HG03469 (cell line): ENCODE measurements around the gene SPI1.
"Not testable (repeated sequence)": the region's sequence is repeated elsewhere in the genome, so short reads cannot be mapped to it uniquely, and the experiment has no call there.

ENCODE experiments used
- ATAC-seq: cut with Tn5 transposase; IDR thresholded peaks from one replicate; pipeline ENCODE4 v1.9.1; 2021; ENCODE audit warnings: mild to moderate bottlenecking, moderate library complexity, moderate number of reproducible peaks; ENCODE audit not compliant: unreplicated experiment

The SPI1 gene

GRCh38 chr11:47342854-47343253, 35.5 kb downstream of the SPI1 start:
- ATAC-seq: no peak

DNA sequence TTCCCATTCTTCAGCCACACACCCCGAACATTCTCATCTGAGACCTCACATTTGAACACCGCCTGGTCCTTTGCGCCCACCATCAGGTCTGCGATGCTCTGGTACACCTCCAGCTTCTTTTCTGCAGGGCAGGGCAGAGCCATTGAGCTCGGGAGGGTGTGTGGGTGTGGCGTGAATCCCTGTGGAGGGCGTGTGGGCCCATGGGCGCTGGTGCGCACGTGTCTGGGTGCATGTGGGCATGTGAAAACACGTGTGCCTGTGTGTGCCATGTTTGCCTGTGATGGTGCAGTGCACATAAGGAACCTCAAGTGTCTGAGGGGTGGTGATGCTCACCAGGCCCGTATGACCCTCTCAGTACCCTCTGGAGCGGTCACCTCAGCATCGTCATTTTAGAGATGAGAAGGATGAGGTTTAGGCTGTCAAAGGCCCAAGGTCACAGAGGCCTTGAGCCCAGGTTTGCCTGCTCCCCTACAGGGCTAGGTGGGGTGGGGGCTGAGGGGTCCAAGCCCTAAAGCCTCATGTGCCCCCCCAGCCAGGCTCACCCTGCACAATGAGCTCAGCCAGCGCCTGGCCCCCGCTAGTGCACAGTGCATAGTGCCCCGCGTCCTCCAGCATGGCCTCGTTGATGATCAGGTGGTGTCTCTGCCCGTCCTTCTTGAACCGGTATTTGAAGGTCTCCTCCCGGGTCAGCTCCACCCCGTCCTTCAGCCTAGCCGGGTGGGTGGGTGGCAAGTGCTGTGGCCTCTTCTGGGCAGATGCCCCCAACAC, 36.1 kb downstream of the SPI1 start:
- ATAC-seq: no peak

GRCh38 chr11:47340980-47341775, 37.2 kb downstream of the SPI1 start:
- no peak for ATAC-seq

- ATAC-seq: no peak
Observed at GRCh38 chr11:47340010-47340409, 38.3 kb downstream of the SPI1 start.

DNA sequence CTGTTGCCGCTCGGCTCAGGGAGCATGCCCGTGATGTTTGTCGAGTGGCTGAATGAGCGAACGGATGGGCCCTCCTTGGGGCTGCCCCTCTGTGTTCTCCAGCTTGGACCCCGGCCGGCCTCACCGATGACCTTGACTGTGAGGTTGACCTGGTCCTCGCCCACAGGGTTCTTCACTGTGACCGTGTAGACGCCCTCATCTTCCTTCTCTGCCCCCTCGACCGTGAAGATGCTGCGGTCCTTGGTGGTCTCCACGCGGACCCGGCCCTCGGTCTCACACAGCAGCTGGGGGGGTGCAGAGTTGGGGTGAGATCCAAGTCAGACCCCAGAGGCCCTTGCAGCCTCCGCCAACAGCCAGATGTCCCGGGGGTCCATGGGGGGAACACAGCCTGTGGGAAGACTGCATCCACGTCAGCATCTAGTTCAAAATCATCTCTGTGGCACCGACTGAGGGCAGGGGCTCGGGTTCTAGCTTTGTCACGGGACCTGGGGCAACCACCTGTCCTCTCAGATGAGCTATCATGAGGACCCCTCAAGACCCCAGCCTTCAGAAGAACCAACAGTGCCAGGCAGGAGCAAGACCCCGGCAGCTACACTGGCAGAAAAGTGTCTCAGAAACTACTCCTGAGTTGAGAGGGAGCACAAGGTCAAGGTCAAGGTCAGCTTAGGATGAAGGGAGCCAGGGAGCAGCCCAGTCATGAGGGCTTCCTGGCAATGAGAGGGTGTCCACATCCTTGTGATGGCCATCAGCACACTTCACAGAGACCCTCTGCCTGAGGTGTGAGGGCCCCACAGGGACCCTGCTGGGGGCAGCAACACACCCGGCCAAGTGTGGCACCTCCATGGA, 39.7 kb downstream of the SPI1 start:
- no peak for ATAC-seq

DNA sequence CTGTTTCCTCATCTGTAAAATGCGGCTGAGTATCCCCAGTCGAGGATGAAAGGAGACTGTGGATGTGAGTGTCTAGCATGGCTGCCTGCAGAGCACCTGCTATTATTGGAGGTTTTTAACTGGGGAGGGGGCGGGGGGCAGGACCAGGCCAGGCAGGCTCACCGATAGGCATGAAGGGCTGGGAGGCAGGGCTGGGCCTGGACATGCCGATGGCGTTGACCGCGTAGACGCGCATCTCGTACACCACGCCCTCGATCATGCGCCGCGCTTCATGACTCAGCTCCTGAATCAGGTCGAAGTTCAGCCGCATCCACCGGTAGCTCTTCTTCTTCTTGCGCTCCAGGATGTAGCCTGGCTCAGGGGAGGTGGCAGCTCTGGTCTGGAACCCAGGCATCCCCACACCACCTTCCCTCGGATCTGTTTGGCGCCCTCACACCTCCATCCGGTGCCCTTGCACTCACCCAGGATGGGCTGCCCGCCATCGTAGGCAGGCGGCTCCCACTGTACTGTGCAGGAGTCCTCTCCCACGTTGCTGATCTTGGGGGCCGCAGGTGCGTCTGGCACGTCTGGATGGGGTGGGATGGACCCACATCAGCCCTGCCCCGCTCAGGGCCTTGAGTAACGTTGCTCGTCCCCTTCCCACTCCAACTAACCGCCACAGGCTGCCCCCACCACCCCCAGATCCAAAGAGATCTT, 41.0 kb downstream of the SPI1 start:
- no peak for ATAC-seq

- ATAC-seq: no peak
Observed at GRCh38 chr11:47336595-47336994, 41.8 kb downstream of the SPI1 start.

DNA sequence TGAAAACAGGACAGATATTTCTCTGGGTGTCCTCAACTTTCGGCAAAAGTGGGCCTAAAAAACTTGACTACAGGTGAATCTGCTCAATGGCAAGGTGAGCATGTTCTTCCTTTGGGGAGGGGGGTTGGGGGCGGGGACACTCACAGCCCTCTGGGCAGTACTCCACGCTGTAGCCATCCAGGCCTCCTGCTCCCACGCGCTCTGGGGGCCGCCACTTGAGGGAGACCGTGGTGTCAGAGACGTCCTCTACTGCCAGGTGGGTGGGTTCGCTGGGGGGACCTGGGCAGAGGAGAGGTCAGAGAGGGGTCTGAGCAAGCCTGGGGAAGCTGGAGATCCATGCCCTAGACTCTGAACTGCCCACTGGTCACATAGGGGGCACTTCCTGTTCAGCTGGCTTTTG, 42.6 kb downstream of the SPI1 start:
- no peak for ATAC-seq

DNA sequence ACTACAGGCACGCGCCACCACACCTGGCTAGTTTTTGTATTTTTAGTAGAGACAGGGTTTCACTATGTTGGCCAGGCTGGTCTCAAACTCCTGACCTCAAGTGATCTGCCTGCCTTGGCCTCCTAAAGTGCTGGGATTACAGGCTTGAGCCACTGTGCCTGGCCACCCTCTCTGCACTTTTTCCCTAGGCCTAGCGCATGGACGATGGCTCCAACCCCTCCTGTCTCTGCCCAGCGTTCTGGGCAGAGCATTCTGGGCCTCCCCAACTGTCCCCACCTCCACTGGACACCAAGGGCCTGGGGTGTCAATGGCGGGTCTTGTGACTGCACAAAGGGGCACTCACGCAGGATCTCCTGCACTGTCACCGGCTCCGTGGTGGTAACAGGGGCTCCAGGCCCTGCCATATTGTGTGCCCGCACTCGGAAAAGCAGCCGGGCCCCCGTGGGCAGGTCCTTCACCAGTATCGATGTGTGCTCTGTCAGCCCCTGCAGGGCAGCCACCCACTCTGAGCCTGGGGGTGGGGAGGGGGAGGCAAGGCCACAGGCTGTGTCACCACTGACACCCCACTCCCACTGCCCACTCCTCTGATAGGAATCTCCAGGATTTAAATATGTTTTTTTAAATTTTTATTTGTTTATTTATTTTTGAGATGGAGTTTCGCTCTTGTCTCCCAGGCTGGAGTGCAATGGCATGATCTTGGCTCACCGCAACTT, 43.5 kb downstream of the SPI1 start:
- ATAC-seq: not testable (repeated sequence)

DNA sequence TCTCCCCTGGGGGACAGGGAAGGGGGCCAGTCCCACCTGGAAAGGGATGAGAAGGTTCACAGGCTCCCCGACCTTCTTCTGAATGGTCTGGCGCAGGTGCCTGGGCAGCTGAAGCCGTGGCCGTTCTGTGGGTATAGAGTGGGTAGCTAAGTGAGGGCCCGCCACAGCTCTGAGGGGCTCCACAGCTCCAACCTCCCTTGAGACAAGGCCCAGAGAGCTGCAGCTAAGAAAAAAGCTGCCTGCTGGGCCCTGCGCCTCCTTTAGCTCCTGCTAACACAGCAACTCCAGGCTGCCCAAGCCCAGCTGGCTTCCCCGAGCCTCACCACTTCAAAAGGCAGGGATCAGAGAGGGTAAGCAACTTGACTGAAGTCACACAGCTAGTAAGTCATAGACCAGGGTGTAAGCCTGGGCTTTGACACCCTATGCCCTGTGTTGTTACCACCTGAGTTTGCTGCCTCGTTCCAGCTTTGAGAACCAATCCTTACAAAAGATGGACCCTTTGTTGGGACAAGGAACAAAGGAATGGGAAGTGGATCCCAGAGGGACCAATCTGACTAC, 44.4 kb downstream of the SPI1 start:
- ATAC-seq: no peak

DNA sequence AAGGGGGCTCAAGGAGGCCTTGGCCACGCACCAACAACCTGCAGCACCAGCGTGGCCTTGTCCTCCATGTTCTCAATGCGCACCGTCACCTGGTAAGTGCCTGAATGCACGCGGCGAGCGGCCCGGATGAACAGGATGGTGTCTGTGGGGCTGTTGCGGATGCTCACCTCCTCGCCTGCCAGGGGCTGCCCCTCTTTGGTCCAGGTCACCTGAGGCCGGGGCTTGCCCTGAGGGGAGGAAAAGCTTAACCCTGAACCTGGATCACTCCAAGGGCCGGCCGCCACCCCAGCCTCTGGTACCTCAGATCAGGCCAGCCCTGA, 44.9 kb downstream of the SPI1 start:
- ATAC-seq: no peak

- no peak for ATAC-seq
Observed at GRCh38 chr11:47332791-47333525, 45.4 kb downstream of the SPI1 start.

- ATAC-seq: no peak
Observed at GRCh38 chr11:47332303-47332711, 46.0 kb downstream of the SPI1 start.

- no peak for ATAC-seq
Observed at GRCh38 chr11:47331454-47332302, 46.7 kb downstream of the SPI1 start.

- no peak for ATAC-seq
Observed at GRCh38 chr11:47329987-47330931, 48.1 kb downstream of the SPI1 start.

GRCh38 chr11:47329431-47329986, 48.8 kb downstream of the SPI1 start:
- ATAC-seq: no peak
